NCI-H1048 (cell line): Measurements from ENCODE around the gene DNAH17.
A peak's percentile ranks its signal among the peaks of the same experiment; 100 is the strongest.

Experiments
- DNase-seq: peaks from one replicate; lab custom pipeline; 2025; lab: John Stamatoyannopoulos, UW

Gene DNAH17, protein sequence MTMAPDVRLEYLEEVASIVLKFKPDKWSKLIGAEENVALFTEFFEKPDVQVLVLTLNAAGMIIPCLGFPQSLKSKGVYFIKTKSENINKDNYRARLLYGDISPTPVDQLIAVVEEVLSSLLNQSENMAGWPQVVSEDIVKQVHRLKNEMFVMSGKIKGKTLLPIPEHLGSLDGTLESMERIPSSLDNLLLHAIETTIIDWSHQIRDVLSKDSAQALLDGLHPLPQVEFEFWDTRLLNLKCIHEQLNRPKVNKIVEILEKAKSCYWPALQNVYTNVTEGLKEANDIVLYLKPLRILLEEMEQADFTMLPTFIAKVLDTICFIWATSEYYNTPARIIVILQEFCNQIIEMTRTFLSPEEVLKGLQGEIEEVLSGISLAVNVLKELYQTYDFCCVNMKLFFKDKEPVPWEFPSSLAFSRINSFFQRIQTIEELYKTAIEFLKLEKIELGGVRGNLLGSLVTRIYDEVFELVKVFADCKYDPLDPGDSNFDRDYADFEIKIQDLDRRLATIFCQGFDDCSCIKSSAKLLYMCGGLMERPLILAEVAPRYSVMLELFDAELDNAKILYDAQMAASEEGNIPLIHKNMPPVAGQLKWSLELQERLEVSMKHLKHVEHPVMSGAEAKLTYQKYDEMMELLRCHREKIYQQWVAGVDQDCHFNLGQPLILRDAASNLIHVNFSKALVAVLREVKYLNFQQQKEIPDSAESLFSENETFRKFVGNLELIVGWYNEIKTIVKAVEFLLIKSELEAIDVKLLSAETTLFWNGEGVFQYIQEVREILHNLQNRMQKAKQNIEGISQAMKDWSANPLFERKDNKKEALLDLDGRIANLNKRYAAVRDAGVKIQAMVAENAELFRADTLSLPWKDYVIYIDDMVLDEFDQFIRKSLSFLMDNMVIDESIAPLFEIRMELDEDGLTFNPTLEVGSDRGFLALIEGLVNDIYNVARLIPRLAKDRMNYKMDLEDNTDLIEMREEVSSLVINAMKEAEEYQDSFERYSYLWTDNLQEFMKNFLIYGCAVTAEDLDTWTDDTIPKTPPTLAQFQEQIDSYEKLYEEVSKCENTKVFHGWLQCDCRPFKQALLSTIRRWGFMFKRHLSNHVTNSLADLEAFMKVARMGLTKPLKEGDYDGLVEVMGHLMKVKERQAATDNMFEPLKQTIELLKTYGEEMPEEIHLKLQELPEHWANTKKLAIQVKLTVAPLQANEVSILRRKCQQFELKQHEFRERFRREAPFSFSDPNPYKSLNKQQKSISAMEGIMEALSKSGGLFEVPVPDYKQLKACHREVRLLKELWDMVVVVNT (N-terminal part only)

DNA sequence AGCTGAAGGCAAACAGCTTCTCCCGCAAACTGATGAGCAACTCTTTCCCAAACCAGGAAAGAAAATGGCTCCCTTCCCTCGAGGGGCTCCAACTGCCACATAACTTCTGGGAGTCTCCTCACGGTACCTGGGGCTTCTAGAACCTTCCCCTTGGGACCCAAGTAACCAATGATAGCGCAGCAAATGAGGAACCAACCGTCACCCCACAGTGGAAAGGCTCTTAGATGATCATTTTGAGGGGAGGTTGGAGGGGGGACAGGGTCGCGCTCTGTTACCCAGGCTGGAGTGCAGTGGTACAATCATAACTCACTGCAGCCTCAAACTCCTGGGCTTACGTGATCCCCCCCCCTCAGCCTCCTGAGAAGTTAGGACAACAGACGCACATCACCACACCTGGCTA lies at the start of gene DNAH17:
Gene DNAH17 (minus strand): TSS at position 101 of the 400 bp plus-strand sequence. CDS start 2,339 bp downstream, outside the sequence.
- DNase-seq, result no peak

DNA sequence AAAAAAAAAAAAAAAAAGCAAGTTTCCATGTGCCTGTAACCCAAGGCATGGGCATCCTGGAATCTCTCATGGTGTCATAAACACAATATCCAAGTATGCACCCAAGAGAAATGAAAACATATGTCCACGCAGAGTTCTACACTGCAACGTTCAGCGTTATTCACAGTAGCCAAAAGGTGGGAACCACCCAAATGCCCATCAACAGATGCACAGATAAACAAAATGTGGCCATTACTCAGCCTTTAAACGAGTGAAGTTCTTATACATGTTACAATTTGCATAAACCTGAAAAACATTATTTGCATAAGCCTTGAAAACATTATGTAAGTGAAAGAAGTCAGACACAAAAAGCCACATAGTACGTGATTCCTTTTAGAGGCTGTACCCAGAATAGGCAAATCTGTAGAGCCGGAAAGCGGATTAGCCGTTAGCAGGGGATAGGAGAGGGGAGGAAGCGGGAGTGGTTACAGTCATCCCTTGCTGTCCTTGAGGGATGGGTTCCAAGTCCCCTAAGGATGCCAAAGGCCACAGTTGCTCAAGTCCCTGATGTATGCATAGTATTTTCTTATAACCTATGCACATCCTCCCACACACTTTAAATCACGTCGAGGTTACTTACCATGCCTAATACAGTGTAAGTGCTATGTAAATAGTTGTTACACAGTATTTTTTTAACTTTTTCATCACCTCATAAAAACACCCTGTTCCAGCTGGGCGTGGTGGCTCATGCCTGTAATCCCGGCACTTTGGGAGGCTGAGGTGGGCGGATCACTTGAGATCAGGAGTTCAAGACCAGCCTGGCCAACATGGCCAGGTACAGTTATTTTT lies 47.3 kb upstream of the DNAH17 start:
- peak; percentile 53 for DNase-seq

DNA sequence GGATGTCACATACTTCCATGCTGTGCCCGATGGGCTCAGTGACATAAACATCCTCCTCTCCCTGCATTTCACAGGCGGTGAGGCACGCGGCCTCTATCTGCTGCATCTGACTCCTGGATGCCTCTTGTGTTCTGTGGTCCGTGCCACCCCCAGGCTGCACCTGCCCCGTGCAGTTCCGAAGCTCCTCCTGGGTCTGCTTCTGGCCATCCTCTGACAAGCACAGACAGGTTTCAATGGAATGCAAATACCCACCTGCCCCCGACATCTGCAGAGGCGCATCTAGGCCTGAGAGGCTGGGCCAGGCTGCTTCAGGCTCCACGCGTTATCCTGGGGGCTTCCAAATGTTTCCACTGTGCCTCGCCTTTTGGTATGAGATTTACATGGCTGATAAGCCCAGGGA lies 46.3 kb upstream of the DNAH17 start:
- no peak for DNase-seq

DNA sequence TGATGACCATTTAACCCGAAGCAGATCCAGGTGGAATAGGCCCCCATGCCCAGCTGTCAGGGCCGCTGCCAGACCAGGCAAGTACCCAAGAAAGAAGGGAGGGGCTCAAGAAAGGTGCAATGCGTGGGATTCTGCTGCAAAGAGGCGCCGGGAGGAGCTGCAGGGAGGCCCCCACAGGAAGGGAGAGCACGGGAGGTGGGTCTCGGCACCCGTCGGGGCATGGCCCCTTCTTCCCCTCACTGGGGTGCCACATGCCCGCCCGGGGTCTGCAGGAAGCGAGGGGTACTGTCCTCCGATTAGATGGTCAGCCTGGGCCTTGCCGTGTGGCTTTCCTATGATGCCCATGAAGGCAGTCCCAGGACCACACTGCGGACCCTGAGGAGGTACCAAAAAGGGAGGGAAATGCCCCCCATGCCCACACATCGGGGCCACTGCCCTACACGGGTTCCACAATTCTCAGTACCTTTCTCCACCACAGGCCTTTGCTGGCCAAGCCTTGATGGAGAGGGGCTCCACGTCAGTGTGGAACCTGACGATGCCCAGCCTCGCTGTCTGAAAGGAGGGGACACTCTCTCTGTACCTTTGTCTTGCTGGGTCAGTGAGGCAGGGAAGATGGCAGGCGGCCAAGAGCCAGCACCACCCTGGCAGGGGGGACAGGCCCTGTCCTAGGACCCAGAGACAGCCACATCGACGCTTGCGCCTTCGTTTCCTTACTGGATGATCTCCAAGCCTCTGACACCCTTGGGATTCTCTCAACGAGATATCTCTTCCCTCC lies 45.5 kb upstream of the DNAH17 start:
- no peak for DNase-seq

DNA sequence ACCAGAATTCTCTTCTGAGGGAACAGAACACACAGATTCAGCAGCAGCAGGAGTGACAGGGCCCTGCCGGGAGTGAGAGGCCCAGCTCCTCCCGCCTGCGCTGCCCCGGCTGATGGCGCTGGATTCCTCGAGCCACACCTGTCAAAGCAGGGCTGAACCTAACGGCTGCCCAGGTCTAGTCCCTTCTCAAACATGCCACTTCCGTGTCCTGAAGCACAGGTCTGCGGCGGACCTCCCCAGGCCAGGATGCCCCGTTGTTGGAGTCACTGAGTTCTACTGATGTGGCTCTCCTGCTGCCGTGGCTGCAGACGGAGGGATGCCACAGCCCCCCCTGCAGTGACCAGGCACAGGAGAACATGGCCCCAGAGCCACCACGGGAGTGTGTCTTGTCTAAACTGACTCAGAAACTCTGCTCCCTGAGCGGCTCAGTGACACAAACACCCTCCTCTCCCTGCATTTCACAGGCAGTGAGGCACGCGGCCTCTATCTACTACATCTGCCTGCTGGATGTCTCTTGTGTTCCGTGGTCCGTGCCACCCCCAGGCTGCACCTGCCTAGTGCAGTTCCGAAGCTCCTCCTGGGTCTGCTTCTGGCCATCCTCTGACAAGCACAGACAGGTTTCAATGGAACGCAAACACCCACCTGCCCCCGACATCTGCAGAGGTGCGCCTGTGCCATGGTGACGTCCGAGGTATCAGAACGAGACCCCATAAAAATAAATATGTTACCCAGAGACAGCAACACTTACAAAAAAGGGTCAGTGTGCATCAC lies 44.7 kb upstream of the DNAH17 start:
- no peak for DNase-seq

DNA sequence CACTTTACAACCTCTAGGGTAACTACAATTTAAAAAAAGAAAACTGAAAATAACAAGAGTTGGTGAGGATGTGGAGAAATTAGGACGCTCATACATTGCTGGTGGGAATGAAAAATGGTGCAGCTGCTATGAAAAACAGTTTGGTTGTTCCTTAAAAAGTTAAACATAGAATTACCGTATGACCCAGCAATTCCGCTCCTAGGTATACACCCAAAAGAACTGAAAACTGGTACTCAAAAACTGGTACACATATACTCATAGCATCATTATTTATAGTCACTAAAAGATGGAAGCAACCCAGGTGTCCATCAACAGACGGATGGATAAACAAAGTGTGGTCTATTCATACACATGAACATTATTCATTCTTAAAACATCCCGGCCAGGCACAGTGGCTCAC lies 42.9 kb upstream of the DNAH17 start:
- DNase-seq, result no peak

DNA sequence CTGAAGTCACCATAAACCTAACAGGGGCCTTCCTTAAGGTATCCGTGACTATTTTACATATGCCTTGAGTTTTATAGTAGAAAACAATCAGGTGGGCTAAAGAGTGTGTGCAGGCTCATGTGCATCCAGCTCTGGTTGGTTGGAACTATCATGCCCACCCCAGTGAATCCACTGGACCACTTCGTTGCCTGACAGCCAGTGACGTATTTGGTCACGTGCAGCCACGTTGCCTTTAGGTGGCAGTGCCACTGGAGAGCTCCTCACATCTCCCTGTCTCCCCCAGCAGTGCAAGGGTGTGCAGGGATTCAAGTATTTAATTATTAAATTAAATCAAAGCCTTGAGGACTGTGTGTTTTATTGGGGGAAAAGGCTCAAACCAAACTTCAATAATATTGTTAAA lies 42.1 kb upstream of the DNAH17 start:
- no peak for DNase-seq

DNA sequence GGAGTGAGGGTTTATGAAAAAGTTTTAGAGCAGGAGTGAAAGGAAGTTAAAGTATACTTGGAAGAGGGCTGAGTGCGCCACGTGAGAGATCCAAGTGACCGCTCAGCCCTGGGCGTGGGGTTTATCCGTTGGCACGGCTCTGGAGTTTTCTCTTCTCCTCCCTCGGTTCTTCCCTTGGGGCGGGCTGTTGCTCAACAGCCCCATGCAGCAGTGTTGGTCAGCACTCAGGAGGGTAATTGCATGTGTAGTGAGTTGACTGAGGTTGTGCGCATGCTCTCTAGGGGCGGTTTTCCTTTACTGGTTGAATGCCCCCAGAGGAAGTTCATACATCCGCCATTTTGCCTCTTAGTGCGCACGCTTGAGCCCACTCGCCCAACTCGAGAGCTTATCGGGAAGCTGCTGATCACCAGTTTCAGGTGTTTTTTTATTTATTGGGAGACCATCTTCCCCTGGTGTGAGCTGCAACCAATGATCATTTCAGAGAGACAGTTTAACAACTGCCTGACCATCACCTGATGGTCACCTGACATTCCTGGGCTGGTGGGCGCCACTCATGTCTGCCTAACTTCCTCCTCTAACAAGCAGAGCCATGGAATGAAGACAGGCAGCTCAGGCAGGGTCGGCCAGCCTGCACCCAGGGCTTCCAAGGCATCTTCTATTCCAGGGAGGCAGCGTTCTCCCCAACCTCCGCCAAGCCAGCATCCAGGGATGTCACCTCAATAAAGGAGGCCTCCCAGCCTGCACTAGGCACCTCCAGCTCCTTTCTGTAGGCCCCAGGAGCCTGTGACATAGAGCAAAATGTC lies 41.3 kb upstream of the DNAH17 start:
- no peak for DNase-seq

DNA sequence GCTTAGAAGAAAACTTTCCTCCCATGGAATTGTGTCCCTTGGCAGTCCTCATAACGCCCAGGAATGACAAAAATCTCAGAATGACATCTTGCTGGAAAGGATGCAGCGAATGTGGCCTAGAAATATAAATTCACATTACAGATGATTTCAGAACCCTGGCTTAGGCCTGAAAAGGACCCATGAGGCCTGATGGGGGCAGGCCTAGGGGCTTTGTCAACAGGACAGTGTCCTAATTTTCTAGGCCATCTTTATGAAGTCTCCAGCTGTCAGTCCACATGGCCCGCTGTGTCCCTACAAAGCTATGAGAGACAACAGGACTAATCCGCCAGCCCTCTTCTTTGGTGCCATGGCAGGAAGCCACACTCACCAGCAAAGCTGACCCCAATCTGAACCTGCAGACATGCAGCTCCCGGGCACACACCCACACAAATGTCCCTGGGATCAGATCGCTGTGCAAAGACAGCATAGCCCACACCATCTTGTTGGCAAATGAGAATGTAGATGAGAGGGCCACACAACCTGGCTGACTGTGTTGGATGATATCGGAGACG lies 40.4 kb upstream of the DNAH17 start:
- DNase-seq, result no peak

DNA sequence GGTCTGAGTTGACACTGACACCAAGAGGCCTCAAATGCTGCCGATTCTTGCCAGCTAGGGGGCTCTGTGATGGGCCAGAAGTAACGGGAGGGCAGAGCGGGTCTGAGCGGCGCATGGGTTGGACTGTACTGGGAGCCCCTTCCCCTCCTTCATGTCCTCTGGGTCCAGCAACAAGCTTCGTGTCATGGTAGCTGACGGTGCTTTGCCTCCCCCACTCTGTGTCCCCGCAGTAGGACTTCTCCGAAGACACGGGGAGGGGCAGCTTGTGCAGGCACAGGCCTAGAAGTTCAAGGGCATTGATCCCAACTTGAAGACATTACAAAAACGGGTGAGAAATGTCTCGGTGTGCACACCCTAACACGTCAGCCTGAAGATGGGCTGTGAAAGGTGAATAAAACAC lies 39.8 kb upstream of the DNAH17 start:
- no peak for DNase-seq

DNA sequence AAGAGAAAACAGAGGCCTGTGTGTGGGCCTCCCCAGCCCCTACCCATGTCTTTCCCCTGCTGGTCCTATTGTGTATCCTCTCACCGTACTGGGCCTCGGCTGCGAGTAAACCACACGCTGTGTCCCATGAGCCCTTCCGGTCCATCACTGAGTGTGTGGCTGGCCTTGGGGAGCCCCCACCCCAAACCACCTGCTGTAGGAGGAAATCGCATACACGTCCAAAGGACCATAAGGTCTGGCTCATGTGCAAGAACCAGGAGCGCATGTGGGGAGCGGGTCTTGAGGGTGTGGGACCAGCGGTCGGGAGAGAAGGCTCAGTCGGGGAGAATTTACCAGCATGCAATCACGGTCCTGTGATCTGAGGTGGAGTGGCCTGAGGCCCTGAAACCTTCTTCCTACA lies 38.4 kb upstream of the DNAH17 start:
- no peak for DNase-seq

DNA sequence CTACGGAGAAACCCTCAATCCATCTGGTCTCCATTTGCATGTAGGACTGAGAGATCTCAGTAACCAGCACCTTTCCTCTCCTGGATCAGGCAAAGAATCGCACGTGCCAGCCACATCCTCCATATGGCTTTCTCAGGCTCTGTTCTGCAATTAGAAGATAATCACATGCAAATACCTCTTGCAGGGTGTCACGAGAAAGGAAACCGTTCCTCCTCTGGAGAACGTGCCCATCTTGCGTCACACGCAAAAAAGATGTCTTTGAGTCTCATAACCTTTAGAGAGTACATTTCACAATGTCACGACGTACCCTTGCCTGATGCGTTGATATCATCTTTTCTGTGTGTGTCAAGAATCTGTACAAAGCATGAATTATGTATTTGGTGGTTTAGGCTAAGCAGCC lies 36.2 kb upstream of the DNAH17 start:
- no peak for DNase-seq

DNA sequence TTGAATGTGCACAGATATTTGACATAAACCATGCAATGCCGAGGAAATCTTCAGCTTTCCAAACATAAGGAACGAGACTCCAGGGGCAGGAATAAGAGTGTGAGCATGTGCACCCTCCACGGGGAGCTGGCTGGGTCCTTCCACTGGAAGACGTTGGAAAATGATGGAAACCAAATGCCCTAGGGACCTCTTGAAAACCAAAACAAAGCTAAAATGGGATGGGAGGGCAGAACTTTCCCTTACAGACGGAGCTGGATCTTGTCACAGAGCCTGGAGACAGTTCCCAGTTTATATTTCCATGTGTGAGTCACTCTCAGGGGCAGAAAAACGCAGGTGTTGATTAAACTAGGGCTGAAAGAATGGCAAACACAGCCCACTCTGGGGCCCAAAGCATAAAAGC lies 34.4 kb upstream of the DNAH17 start:
- no peak for DNase-seq

DNA sequence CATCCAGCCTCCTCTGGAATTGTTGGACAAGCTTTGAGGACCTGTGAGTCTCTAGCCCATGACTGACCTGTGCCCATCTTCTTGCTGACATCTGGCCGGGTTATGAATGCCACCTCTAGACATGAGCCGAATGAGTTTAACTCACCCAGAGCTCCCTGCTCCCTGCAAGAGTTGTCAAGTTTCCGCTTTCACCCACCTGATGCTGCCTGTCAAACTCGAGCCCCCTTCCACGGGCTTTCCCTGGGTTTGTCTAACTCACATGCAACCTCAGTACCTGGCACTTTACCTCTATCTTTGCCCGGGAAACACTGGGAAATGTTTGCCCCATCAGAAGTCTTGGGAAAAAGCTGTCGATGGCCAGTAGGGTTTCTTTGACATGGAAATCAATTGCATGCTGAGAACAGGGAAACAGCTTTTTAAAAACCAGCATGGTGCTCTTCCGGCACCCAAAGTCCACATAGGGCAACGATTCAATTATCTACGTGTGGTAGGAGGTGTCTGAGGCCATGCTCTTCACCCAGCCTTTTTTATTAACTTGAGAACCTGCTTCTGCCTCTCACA lies 33.8 kb upstream of the DNAH17 start:
- no peak for DNase-seq

DNA sequence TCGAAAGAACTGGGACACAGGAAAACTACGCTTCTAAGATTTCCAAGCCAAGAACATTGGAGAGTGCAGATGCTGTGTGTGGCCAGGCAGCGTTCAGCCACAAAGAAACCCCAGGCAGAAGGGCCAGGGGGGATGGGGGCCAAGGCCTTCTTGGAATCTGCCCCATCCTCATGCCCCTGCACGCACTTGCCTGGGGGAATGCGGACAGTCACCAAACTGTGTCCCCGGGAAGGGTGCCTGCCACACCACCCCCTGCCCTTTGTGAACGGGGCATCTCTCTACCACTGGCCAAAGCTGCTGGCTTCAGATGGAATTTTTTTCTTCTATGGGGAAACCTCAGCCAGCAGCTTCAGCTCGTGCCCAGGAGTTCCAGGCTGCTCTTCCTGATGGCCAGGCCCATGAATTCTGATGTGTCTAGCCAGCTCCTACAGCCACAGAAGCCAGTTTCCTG lies 32.0 kb upstream of the DNAH17 start:
- DNase-seq, result no peak

DNA sequence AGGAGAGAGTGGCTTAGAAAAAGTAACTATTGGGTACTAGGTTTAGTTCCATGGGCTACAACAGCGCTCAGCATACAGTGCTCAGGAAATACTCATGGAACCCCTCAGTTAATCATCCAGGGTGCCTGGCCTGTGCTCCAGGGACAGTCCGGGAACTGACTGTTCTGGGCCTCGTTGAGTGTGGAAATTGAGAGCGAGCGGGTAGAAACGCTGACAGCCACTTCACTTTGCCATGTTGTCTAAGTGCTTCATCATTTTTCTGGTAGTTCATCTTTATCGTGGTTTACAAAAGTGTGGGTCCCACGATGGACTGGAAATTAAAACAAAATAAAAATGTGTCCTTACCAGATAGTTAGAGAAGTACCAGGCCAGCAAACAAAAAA lies 31.6 kb upstream of the DNAH17 start:
- no peak for DNase-seq

DNA sequence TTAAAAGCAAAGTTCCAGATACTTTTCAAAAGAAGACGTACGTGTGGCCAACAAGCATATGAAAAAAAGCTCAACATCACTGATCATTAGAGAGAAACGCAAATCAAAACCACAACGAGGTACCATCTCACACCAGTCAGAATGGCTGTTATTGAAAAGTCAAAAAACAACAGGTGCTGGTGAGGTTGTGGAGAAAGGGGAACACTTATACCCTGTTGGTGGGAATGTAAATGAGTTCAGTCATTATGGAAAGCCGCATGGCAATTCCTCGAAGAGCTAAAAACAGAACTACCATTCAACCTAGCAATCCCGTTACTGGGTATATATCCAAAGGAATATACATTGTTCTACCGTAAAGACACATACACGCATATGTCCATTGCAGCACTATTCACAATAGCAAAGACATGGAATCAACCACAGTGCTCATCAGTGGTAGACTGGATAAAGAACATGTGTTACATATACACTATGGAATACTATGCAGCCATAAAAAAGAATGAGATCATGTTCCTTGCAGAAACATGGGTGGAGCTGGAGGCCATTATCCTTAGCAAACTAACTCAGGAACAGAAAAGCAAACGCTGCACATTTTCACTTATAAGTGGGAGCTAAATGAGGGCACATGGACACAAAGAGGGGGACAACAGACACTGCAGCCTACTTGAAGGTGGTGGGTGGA lies 31.1 kb upstream of the DNAH17 start:
- no peak for DNase-seq

DNA sequence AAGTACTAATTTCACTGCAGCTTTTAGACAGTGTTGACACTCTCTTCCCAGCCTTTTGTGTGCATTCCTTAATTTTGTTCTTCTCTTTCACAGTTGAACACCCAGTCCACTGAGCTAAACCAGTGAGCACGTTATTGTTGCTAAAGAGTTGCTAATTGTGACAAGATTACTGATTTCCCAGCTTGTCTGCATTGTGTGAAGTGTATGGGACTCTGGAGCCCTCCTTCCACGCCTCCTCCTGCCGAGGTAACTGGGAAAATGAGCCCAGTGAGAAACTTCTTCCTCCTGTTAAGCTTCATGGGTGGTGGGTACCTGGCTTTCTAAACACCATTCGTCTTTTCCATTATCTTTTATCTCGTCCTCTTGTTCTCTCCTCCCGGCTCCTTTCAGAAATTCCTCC lies 29.8 kb upstream of the DNAH17 start:
- no peak for DNase-seq
